Measurements from ENCODE around the gene MACROD2.

MACROD2 gene

GRCh38 chr20:16081421-16081820 is 2086.1 kb downstream of the MACROD2 start:
- TF ChIP-seq TOX (CRISPR knock-in tag; IDR thresholded peaks at IDR 0.05; ENCODE audit: borderline replicate concordance) (no peak), SNAI2 (CRISPR knock-in tag; IDR thresholded peaks at IDR 0.05) (no peak), ZFP30 (CRISPR knock-in tag; IDR thresholded peaks at IDR 0.05) (no peak), CREB5 (CRISPR knock-in tag; IDR thresholded peaks at IDR 0.05; ENCODE audit: low read depth) (no peak), ESRRG (CRISPR knock-in tag; IDR thresholded peaks at IDR 0.05) (no peak), ARNTL (CRISPR knock-in tag; IDR thresholded peaks at IDR 0.05; ENCODE audit: borderline replicate concordance, low read depth) (no peak), ISL1 (CRISPR knock-in tag; IDR thresholded peaks at IDR 0.05) (no peak), ZNF70 (CRISPR knock-in tag; IDR thresholded peaks at IDR 0.05) (no peak), PPARA (CRISPR knock-in tag; IDR thresholded peaks at IDR 0.05; ENCODE audit: borderline replicate concordance) (no peak)
- ATAC-seq = no peak

- TF ChIP-seq OSR1 (CRISPR knock-in tag; IDR thresholded peaks at IDR 0.05) = no peak
- TF ChIP-seq CSRNP3 (CRISPR knock-in tag; IDR thresholded peaks at IDR 0.05) = no peak
- no peak for TF ChIP-seq ARNTL (CRISPR knock-in tag; IDR thresholded peaks at IDR 0.05; ENCODE audit: borderline replicate concordance, low read depth)
- TF ChIP-seq TOX (CRISPR knock-in tag; IDR thresholded peaks at IDR 0.05; ENCODE audit: borderline replicate concordance) = no peak
- no peak for TF ChIP-seq PPARA (CRISPR knock-in tag; IDR thresholded peaks at IDR 0.05; ENCODE audit: borderline replicate concordance)
- no peak for TF ChIP-seq ISL1 (CRISPR knock-in tag; IDR thresholded peaks at IDR 0.05)
- no peak for TF ChIP-seq ZNF565 (CRISPR knock-in tag; conservative IDR thresholded peaks at IDR 0.05; ENCODE audit: low read depth)
- no peak for TF ChIP-seq ZNF70 (CRISPR knock-in tag; IDR thresholded peaks at IDR 0.05)
- TF ChIP-seq PATZ1 (CRISPR knock-in tag; IDR thresholded peaks at IDR 0.05; ENCODE audit: borderline replicate concordance) = no peak
- no peak for ATAC-seq
Observed at GRCh38 chr20:16082051-16082550, 2086.8 kb downstream of the MACROD2 start.

- no peak for ATAC-seq
- no peak for TF ChIP-seq PATZ1 (CRISPR knock-in tag; IDR thresholded peaks at IDR 0.05; ENCODE audit: borderline replicate concordance)
- TF ChIP-seq CREB5 (CRISPR knock-in tag; IDR thresholded peaks at IDR 0.05; ENCODE audit: low read depth) = no peak
- TF ChIP-seq CSRNP3 (CRISPR knock-in tag; IDR thresholded peaks at IDR 0.05) = no peak
- no peak for TF ChIP-seq CSDC2 (CRISPR knock-in tag; IDR thresholded peaks at IDR 0.05)
- no peak for TF ChIP-seq GLIS3 (CRISPR knock-in tag; IDR thresholded peaks at IDR 0.05)
- TF ChIP-seq ESRRG (CRISPR knock-in tag; IDR thresholded peaks at IDR 0.05) = no peak
- no peak for TF ChIP-seq ZNF70 (CRISPR knock-in tag; IDR thresholded peaks at IDR 0.05)
- TF ChIP-seq PPARA (CRISPR knock-in tag; IDR thresholded peaks at IDR 0.05; ENCODE audit: borderline replicate concordance) = no peak
- TF ChIP-seq RARB (CRISPR knock-in tag; IDR thresholded peaks at IDR 0.05) = no peak
- no peak for TF ChIP-seq ZNF8 (CRISPR knock-in tag; IDR thresholded peaks at IDR 0.05)
- no peak for TF ChIP-seq BACH2 (CRISPR knock-in tag; IDR thresholded peaks at IDR 0.05; ENCODE audit: borderline replicate concordance)
- no peak for TF ChIP-seq ARNTL (CRISPR knock-in tag; IDR thresholded peaks at IDR 0.05; ENCODE audit: borderline replicate concordance, low read depth)
- TF ChIP-seq OSR1 (CRISPR knock-in tag; IDR thresholded peaks at IDR 0.05) = no peak
Observed at GRCh38 chr20:16083639-16084280, 2088.4 kb downstream of the MACROD2 start.
